Smooth muscle cell (in vitro differentiated cells): ENCODE measurements around the gene ACAD11. TPM values are rescaled to one million over a fixed set of nuclear protein-coding genes. Genes with fewer than 3 reads are reported as not detected.

Experiments used
- DNase-seq: peaks from one replicate; lab custom pipeline; 2025; ENCODE audit not compliant: unreplicated experiment; lab: John Stamatoyannopoulos, UW
- H2AFZ ChIP-seq: fragments of 200-600 bp; sonication (generic); 2 replicates; pipeline ENCODE4 v1.6.0; 2016; ENCODE audit warnings: antibody characterized with exemption, low read depth, mild to moderate bottlenecking
- H3F3A ChIP-seq: fragments of 200-600 bp; sonication (generic); 2 replicates; pipeline ENCODE4 v1.6.0; 2017; ENCODE audit warnings: antibody characterized with exemption, low read depth
- H3K27ac ChIP-seq: fragments of 200-600 bp; sonication (generic); 2 replicates; pipeline ENCODE4 v1.5.1; 2016; ENCODE audit warnings: low read depth, mild to moderate bottlenecking
- H3K27me3 ChIP-seq: fragments of 200-600 bp; sonication (generic); 2 replicates; pipeline ENCODE4 v1.6.1; 2016; ENCODE audit warnings: low read depth, mild to moderate bottlenecking
- H3K36me3 ChIP-seq: fragments of 200-600 bp; sonication (generic); 2 replicates; pipeline ENCODE4 v1.5.1; 2016; ENCODE audit warnings: low read depth
- H3K4me1 ChIP-seq: fragments of 200-600 bp; sonication (generic); 2 replicates; pipeline ENCODE4 v1.5.1; 2016; ENCODE audit warnings: low read depth
- H3K4me2 ChIP-seq: fragments of 200-600 bp; sonication (generic); 2 replicates; pipeline ENCODE4 v1.6.0; 2016; ENCODE audit warnings: mild to moderate bottlenecking
- H3K4me3 ChIP-seq: fragments of 200-600 bp; sonication (generic); 2 replicates; pipeline ENCODE4 v1.5.1; 2016; ENCODE audit warnings: mild to moderate bottlenecking
- H3K79me2 ChIP-seq: fragments of 200-600 bp; sonication (generic); 2 replicates; pipeline ENCODE4 v1.6.0; 2016; ENCODE audit warnings: low read depth, mild to moderate bottlenecking
- H3K9ac ChIP-seq: fragments of 200-600 bp; sonication (generic); 2 replicates; pipeline ENCODE4 v1.6.0; 2016; ENCODE audit warnings: low read depth
- H3K9me3 ChIP-seq: fragments of 200-600 bp; sonication (generic); replicated peaks from 2 replicates; pipeline ENCODE4 v1.5.1; 2016; ENCODE audit warnings: low read depth
- H4K20me1 ChIP-seq: fragments of 200-600 bp; sonication (generic); 2 replicates; pipeline ENCODE4 v1.6.0; 2016; ENCODE audit warnings: low read depth
- CTCF ChIP-seq: fragments of 200-600 bp; sonication (generic); IDR thresholded peaks from 2 replicates; pipeline ENCODE4 v1.5.1; 2017; ENCODE audit warnings: borderline replicate concordance, mild to moderate bottlenecking, antibody characterized with exemption; ENCODE audit not compliant: insufficient read depth, poor library complexity, severe bottlenecking
- WGBS: methylation state at CpG from one replicate; pipeline ENCODE4 v1.1.7; 2016; ENCODE audit warnings: low lambda C conversion rate; 5-methylcytosine and 5-hydroxymethylcytosine counted together
- polyA plus RNA-seq: library from polyadenylated mRNA; unstranded; fragments of >200 nt; fragmentation: Nextera tagmentation; extraction: Ambion mirVana; gene quantifications from 2 replicates; pipeline ENCODE4 v1.2.1, GENCODE V29; 2016
- total RNA-seq: library from RNA; depleted of rRNA; stranded (reverse); fragments of >200 nt; gene quantifications from 2 replicates; pipeline ENCODE4 v1.2.3, GENCODE V29; 2014

The ACAD11 gene
- total and polyA plus RNA-seq, 2 experiments from 2014 or later, result 24.8 to 28.3 TPM

DNA sequence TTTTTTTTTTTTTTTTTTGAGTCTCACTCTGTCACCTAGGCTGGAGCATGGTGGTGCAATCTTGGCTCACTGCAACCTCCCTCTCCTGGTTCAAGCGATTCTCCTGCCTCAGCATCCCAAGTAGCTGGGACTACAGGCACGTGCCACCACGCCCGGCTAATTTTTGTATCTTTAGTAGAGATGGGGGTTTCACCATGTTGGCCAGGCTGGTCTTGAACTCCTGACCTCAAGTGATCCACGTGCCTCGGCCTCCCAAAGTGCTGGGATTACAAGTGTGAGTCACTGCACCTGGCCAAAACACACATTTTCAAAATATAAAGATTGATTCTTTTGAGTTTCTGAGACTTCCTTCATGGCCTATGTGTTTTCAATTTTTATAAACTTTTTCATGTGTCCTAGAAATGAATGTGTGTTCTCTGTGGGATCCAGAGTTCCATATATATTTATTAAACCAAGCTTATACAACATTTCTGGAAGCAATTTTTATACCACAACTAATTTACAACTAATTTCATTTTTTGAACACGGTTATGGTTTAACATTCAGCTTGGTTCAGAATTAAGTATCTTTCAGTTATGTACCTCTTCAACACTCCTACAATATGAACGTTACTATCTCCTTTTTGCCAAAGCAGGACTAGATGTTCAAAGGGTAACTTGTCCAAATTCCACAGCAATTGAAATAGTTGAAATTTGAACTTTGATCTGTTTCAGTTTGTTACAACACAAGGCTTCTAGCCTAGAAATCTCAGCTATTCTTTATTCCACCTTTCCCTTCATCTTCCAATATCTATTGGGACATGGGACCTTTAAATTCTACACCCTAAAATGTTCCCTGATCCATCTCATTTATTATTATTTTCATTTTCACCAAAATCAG is 1.5 kb downstream of the ACAD11 start:
- DNase-seq, result no peak
- Histone ChIP-seq H3K4me1 (peaks cover 23% of the 10 kb centered on the region), H3K4me3 (peak overlapping the region; percentile 93), H3K9me3 (no peaks in the 10 kb centered on the region), H3K36me3 (no peaks in the 10 kb centered on the region), H3K27ac (no peak overlapping the region), H3K79me2 (peaks cover 40% of the 10 kb centered on the region), H2AFZ (no peak overlapping the region), H3K27me3 (no peaks in the 10 kb centered on the region), H3F3A (peaks cover 3% of the 10 kb centered on the region), H3K9ac (no peak overlapping the region), H4K20me1 (peaks cover 21% of the 10 kb centered on the region), H3K4me2 (peak overlapping the region; percentile 95)
- no peak for TF ChIP-seq CTCF
- 89% methylated on average over 8 of the region's 8 CpGs for WGBS

GRCh38 chr3:132655471-132655870 is 4.1 kb downstream of the ACAD11 start:
- WGBS, result 81% methylated on average over 2 of the region's 2 CpGs
- H3F3A ChIP-seq, result peaks cover 3% of the 10 kb centered on the region
- H3K9ac ChIP-seq, result no peak overlapping the region
- no peak overlapping the region for H3K27ac ChIP-seq
- no peak overlapping the region for H3K4me3 ChIP-seq
- H3K4me1 ChIP-seq, result peaks cover 8% of the 10 kb centered on the region
- H3K36me3 ChIP-seq, result no peaks in the 10 kb centered on the region
- no peak for TF ChIP-seq CTCF
- H3K27me3 ChIP-seq, result no peaks in the 10 kb centered on the region
- H4K20me1 ChIP-seq, result peaks cover 7% of the 10 kb centered on the region
- no peak overlapping the region for H2AFZ ChIP-seq
- H3K9me3 ChIP-seq, result no peaks in the 10 kb centered on the region
- DNase-seq, result no peak
- peaks cover 15% of the 10 kb centered on the region for H3K79me2 ChIP-seq
- no peak overlapping the region for H3K4me2 ChIP-seq

DNA sequence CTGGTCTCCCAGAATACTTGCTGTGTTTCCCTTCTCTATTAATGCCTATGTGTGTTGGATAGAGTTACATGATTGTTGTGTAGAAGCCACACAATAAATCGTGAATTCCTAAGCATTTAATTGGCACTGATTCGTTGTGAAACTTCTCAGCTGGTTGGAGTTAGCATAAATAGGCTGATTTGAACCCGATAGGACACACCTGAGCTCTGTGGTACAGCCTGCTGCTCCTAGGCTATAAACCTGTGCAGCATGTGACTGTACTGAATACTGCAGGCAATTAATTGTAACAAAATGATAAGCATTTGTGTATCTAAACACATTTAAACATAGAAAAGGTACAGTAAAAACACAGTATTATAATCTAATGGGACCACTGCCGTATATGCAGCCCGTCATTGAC is 4.9 kb downstream of the ACAD11 start:
- no peaks in the 10 kb centered on the region for H3F3A ChIP-seq
- H3K79me2 ChIP-seq, result peaks cover 15% of the 10 kb centered on the region
- no peak for DNase-seq
- H3K4me3 ChIP-seq, result no peak overlapping the region
- H3K4me2 ChIP-seq, result no peak overlapping the region
- H3K27ac ChIP-seq, result no peak overlapping the region
- H3K9me3 ChIP-seq, result no peaks in the 10 kb centered on the region
- H2AFZ ChIP-seq, result no peak overlapping the region
- H3K9ac ChIP-seq, result no peak overlapping the region
- H4K20me1 ChIP-seq, result peaks cover 7% of the 10 kb centered on the region
- H3K4me1 ChIP-seq, result peaks cover 8% of the 10 kb centered on the region
- TF ChIP-seq CTCF, result no peak
- H3K36me3 ChIP-seq, result no peaks in the 10 kb centered on the region
- H3K27me3 ChIP-seq, result no peaks in the 10 kb centered on the region
- 94% methylated on average over 5 of the region's 5 CpGs for WGBS
